Measurements from ENCODE around the gene MYOZ3.

DNA sequence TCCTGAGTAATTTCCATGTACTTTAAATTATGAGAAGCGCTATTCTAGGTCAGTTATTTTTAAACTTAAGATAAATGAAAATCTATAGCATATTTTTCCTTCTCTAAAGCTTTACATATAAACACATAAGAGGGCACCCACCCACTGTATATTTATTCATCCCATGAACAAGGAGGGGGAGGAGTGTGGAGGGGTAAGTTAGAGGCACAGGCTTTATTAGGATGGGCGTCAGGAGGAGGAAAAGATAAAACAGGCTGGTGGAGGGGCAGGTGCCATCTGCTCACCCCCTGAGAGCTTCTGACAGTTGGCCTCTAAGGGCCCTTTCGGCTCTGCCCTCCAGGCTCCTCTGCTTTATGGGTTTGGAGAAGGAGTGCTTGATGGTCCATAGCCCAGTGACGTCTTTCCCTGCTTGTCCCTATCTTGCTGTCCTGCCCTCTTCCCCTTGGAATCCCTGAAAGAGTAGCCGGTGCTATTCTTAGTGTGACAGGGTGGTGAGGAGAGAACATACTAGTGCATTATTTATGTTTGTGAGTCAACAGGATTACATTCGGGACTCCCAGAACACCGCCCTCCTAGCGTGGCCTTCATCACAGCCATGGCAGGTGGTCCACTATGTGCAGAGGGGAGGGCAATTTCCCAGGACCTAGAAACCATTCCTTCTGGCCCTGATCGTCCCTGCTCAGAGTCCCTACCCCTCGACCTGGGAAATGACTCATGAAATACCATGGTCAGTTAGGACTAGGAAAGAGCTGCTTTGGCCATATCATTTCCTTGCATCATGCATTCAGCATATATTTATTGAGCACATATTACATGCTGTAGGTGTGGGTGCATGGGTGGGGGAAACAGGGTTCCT is 28.5 kb upstream of the MYOZ3 start:
- TF ChIP-seq, protein P1, sequence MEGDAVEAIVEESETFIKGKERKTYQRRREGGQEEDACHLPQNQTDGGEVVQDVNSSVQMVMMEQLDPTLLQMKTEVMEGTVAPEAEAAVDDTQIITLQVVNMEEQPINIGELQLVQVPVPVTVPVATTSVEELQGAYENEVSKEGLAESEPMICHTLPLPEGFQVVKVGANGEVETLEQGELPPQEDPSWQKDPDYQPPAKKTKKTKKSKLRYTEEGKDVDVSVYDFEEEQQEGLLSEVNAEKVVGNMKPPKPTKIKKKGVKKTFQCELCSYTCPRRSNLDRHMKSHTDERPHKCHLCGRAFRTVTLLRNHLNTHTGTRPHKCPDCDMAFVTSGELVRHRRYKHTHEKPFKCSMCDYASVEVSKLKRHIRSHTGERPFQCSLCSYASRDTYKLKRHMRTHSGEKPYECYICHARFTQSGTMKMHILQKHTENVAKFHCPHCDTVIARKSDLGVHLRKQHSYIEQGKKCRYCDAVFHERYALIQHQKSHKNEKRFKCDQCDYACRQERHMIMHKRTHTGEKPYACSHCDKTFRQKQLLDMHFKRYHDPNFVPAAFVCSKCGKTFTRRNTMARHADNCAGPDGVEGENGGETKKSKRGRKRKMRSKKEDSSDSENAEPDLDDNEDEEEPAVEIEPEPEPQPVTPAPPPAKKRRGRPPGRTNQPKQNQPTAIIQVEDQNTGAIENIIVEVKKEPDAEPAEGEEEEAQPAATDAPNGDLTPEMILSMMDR (IDR thresholded peaks at IDR 0.05): no peak
- no peak for TF ChIP-seq EZH2 (IDR thresholded peaks at IDR 0.05; ENCODE audit: borderline replicate concordance, insufficient read depth, low read depth, low read length, poor library complexity, severe bottlenecking)

All from B cell (primary cell).